ENCODE measurements around the gene CES3. TPM values are rescaled to one million over a fixed set of nuclear protein-coding genes. Genes with fewer than 3 reads are reported as not detected.

CES3 gene
- total RNA-seq, 1 experiment from 2014 or later, result 3.7 TPM

GRCh38 chr16:67013233-67013822, 52.3 kb downstream of the CES3 start:
- no peak for TF ChIP-seq CTCF (conservative IDR thresholded peaks at IDR 0.05)
- Histone ChIP-seq H3K79me1 (ENCODE audit: insufficient read depth, low read depth, low read length, poor library complexity, severe bottlenecking) (no peaks in the 10 kb centered on the region), H3K56ac (ENCODE audit: insufficient read length, low read depth, low read length) (no peak overlapping the region), H3K23me2 (ENCODE audit: insufficient read length, low read depth, low read length, poor library complexity, severe bottlenecking) (peaks cover 6% of the 10 kb centered on the region), H4K20me1 (ENCODE audit: control insufficient read depth, insufficient read depth, insufficient read length) (no peaks in the 10 kb centered on the region), H3K27ac (ENCODE audit: insufficient read length, low read depth, low read length) (no peak overlapping the region), H3K4me1 (ENCODE audit: insufficient read depth, low read length) (no peaks in the 10 kb centered on the region), H3K23ac (ENCODE audit: insufficient read length, low read depth, low read length) (no peak overlapping the region), H3K14ac (ENCODE audit: insufficient read depth, low read length) (no peak overlapping the region), H2AFZ (ENCODE audit: low read length) (no peak overlapping the region), H3K9ac (ENCODE audit: extremely low read depth, insufficient read length, low read length) (no peak overlapping the region), H4K5ac (ENCODE audit: insufficient read length, low read depth, low read length) (no peak overlapping the region), H3K27me3 (ENCODE audit: insufficient read depth, low read length) (peaks cover 16% of the 10 kb centered on the region; the same call in 1 of the 2 replicates), H3K9me3 (ENCODE audit: control insufficient read depth, low read depth, low read length) (no peaks in the 10 kb centered on the region), H3T11ph (ENCODE audit: low read length) (no peak overlapping the region), H3K4ac (ENCODE audit: low read depth, low read length) (no peak overlapping the region), H2BK20ac (ENCODE audit: low read depth, low read length, poor library complexity, severe bottlenecking) (no peak overlapping the region), H3K4me2 (ENCODE audit: insufficient read depth, insufficient read length, low read length) (peak overlapping the region; percentile 49), H2BK120ac (ENCODE audit: low read depth, low read length, poor library complexity, severe bottlenecking) (no peak overlapping the region), H4K91ac (ENCODE audit: insufficient read length, low read depth, low read length) (no peak overlapping the region), H4K8ac (replicated peaks; ENCODE audit: insufficient read length, low read depth, low read length) (no peak overlapping the region), H2BK5ac (ENCODE audit: insufficient read length, low read length) (no peak overlapping the region), H2AK5ac (ENCODE audit: insufficient read length, low read length) (no peak overlapping the region), H2BK15ac (ENCODE audit: low read depth, low read length) (no peak overlapping the region), H3K79me2 (ENCODE audit: insufficient read depth, low read length) (no peaks in the 10 kb centered on the region), H3K18ac (ENCODE audit: insufficient read length, low read depth, low read length) (no peak overlapping the region), H2BK12ac (ENCODE audit: insufficient read length, low read depth, low read length) (no peak overlapping the region)
- no peaks in the 10 kb centered on the region for H3K36me3 Mint-ChIP-seq (ENCODE audit: insufficient read depth in 1 of 3, low read depth in 3 of 3)
- H3K27ac Mint-ChIP-seq, result no peak overlapping the region
- DNase-seq, result no peak
- no peaks in the 10 kb centered on the region for H3K9me3 Mint-ChIP-seq
- no CpG with 5 or more reads among the region's 21 CpGs for WGBS (ENCODE audit: extremely low coverage, insufficient read length, low lambda C conversion rate)
- H3K27me3 Mint-ChIP-seq (ENCODE audit: low read depth), result peaks cover 51% of the 10 kb centered on the region
- H3K4me1 Mint-ChIP-seq, result peaks cover 3 to 12% of the 10 kb centered on the region in 2 experiments; a peak in 2 of 4 replicates
- H3K4me3 Mint-ChIP-seq, result peak overlapping the region; percentile 47 to 70; a peak in 4 of 5 replicates

Measured in H9 (cell line).